ENCODE results near the gene PPA2.
A peak's percentile ranks its signal among the peaks of the same experiment; 100 is the strongest.
"Not testable (repeated sequence)": the region's sequence is repeated elsewhere in the genome, so short reads cannot be mapped to it uniquely, and the experiment has no call there.

PPA2 gene

GRCh38 chr4:105466580-105466979 is 7.3 kb downstream of the PPA2 start:
- H3K27me3 ChIP-seq, result no peaks in the 10 kb centered on the region
- no peaks in the 10 kb centered on the region for H3K9me3 ChIP-seq
- H3K27ac ChIP-seq, result no peak overlapping the region
- no peak for TF ChIP-seq CTCF (IDR thresholded peaks at IDR 0.05)
- no peak overlapping the region for H3K4me3 ChIP-seq (ENCODE audit: low read depth in 1 of 2, low read length in 1 of 2)
- peaks cover 5% of the 10 kb centered on the region for H3K36me3 ChIP-seq
- peaks cover 27 to 33% of the 10 kb centered on the region in 2 experiments for H3K4me1 ChIP-seq (ENCODE audit: control insufficient read depth in 1 of 2, insufficient read depth in 1 of 2, low read depth in 1 of 2, low read length in 1 of 2)

GRCh38 chr4:105464563-105464962 is 9.3 kb downstream of the PPA2 start:
- H3K27me3 ChIP-seq; H3K36me3 ChIP-seq; H3K9me3 ChIP-seq; H3K27ac ChIP-seq; H3K4me3 ChIP-seq (ENCODE audit: low read depth in 1 of 2, low read length in 1 of 2): not testable (repeated sequence)
- H3K4me1 ChIP-seq (ENCODE audit: control insufficient read depth in 1 of 2, insufficient read depth in 1 of 2, low read depth in 1 of 2, low read length in 1 of 2), result peaks cover 15 to 29% of the 10 kb centered on the region in 2 experiments

- Histone ChIP-seq H3K4me3 (ENCODE audit: low read depth in 1 of 2, low read length in 1 of 2) (no peak overlapping the region), H3K27me3 (no peaks in the 10 kb centered on the region), H3K27ac (no peak overlapping the region), H3K9me3 (no peaks in the 10 kb centered on the region), H3K36me3 (peaks cover 5% of the 10 kb centered on the region), H3K4me1 (ENCODE audit: control insufficient read depth in 1 of 2, insufficient read depth in 1 of 2, low read depth in 1 of 2, low read length in 1 of 2) (peaks cover 15 to 28% of the 10 kb centered on the region in 2 experiments)
- TF ChIP-seq CTCF (IDR thresholded peaks at IDR 0.05), result no peak
Observed at GRCh38 chr4:105462576-105462975, 11.3 kb downstream of the PPA2 start.

- no peak overlapping the region for H3K4me3 ChIP-seq (ENCODE audit: low read depth in 1 of 2, low read length in 1 of 2)
- H3K4me1 ChIP-seq (ENCODE audit: control insufficient read depth in 1 of 2, insufficient read depth in 1 of 2, low read depth in 1 of 2, low read length in 1 of 2), result peaks cover 15 to 28% of the 10 kb centered on the region in 2 experiments
- TF ChIP-seq CTCF (IDR thresholded peaks at IDR 0.05), result no peak
- peak overlapping the region; percentile 66 for H3K27ac ChIP-seq
- H3K27me3 ChIP-seq, result no peaks in the 10 kb centered on the region
- peaks cover 3% of the 10 kb centered on the region for H3K36me3 ChIP-seq
- H3K9me3 ChIP-seq, result no peaks in the 10 kb centered on the region
Observed at GRCh38 chr4:105461621-105462382, 12.1 kb downstream of the PPA2 start.

GRCh38 chr4:105461221-105461620 is 12.6 kb downstream of the PPA2 start:
- H3K36me3 ChIP-seq, result no peaks in the 10 kb centered on the region
- no peaks in the 10 kb centered on the region for H3K27me3 ChIP-seq
- H3K9me3 ChIP-seq, result no peaks in the 10 kb centered on the region
- no peak overlapping the region for H3K4me3 ChIP-seq (ENCODE audit: low read depth in 1 of 2, low read length in 1 of 2)
- TF ChIP-seq CTCF (IDR thresholded peaks at IDR 0.05), result no peak
- H3K4me1 ChIP-seq (ENCODE audit: control insufficient read depth in 1 of 2, insufficient read depth in 1 of 2, low read depth in 1 of 2, low read length in 1 of 2), result peaks cover 15 to 28% of the 10 kb centered on the region in 2 experiments
- H3K27ac ChIP-seq, result peak overlapping the region; percentile 66

- Histone ChIP-seq H3K27ac (no peak overlapping the region), H3K4me3 (ENCODE audit: low read depth in 1 of 2, low read length in 1 of 2) (no peak overlapping the region), H3K27me3 (no peaks in the 10 kb centered on the region), H3K36me3 (no peaks in the 10 kb centered on the region), H3K4me1 (ENCODE audit: control insufficient read depth in 1 of 2, insufficient read depth in 1 of 2, low read depth in 1 of 2, low read length in 1 of 2) (peaks cover 15 to 28% of the 10 kb centered on the region in 2 experiments), H3K9me3 (no peaks in the 10 kb centered on the region)
- no peak for TF ChIP-seq CTCF (IDR thresholded peaks at IDR 0.05)
Observed at GRCh38 chr4:105460306-105460705, 13.6 kb downstream of the PPA2 start.

GRCh38 chr4:105458541-105458940 is 15.3 kb downstream of the PPA2 start:
- not testable (repeated sequence) for H3K27me3 ChIP-seq; H3K4me3 ChIP-seq (ENCODE audit: low read depth in 1 of 2, low read length in 1 of 2); H3K27ac ChIP-seq; H3K9me3 ChIP-seq; H3K36me3 ChIP-seq
- H3K4me1 ChIP-seq (ENCODE audit: control insufficient read depth in 1 of 2, insufficient read depth in 1 of 2, low read depth in 1 of 2, low read length in 1 of 2), result peaks cover 15 to 28% of the 10 kb centered on the region in 2 experiments

Data from neutrophil (primary cell).